GM19351 (cell line): ENCODE measurements around the gene LRRC1.

Experiments
- ATAC-seq: cut with Tn5 transposase; IDR thresholded peaks from one replicate; pipeline ENCODE4 v1.9.1; 2021; ENCODE audit warnings: mild to moderate bottlenecking, moderate library complexity; ENCODE audit not compliant: unreplicated experiment

LRRC1 gene

DNA sequence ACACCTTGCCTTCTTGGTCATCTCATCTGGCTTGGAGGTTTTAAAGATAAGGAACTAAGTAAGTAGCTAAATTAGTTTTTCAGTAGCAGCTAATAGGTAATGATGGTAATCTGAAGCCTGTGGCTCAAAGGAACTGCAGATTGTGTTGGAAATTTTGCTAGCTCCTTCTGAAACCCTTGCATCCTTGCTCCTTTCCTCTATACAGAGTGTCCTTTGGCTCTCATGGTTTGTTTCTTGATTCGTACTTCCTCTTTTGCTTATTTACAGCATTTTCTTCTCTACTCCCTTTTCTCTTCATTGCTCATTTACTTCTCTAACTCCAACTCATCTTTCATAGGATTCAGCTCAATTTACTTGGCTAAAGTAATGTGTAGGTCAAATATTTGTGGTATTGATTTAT is 19.0 kb downstream of the LRRC1 start:
- ATAC-seq = no peak

DNA sequence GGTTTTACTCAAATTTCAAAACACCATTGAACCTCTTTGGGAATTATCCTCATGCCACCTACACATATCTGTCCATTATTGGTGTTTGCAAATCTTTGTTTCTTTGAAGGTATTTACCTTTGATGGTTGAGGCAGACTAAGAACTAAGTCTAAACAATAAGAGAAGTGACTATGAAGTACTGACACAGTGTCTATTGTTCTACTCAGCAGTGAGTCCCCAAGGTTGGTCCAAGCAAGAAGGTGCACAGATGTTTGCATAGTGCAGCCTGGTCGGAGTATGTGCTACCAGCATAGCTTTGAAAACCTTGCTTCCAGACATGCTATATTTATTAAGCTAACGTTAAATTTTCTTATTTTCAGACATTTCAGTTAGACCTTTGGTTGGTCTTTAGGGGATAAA is 19.5 kb downstream of the LRRC1 start:
- no peak for ATAC-seq

DNA sequence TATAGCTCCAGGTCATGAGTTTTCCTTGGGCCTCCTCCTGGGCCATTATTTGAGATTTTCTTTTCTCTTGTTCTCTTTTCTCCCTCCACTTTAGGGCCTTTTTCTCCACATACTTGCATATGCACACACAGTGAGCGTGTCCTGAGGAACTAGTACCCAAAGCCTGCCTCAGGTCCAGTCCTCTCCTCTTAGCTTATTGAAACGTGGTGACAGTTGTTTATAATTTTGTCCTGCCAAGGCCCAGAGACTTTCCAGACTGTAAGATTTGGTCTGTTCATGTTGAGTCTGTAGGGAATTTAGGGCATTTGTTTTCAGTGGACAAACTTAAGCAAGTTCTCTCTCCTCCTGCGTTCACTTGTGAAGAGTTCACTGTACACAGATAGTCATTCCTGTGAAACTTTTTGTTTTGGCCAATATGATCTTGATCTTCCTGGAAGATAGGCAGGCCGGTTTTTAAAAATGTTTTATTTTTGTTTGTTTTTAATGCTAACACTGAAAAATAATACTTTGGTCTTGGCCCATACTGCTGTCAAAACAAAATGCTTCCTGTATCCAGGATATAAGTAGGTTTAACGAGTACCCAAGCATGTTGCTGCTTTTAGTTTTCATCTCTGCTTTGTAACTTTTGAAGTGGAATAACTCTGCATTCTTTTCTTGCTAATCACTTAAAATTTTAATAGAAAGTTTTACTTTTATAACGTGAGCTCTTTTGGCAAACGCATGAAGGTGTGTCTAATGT is 20.7 kb downstream of the LRRC1 start:
- ATAC-seq = no peak

DNA sequence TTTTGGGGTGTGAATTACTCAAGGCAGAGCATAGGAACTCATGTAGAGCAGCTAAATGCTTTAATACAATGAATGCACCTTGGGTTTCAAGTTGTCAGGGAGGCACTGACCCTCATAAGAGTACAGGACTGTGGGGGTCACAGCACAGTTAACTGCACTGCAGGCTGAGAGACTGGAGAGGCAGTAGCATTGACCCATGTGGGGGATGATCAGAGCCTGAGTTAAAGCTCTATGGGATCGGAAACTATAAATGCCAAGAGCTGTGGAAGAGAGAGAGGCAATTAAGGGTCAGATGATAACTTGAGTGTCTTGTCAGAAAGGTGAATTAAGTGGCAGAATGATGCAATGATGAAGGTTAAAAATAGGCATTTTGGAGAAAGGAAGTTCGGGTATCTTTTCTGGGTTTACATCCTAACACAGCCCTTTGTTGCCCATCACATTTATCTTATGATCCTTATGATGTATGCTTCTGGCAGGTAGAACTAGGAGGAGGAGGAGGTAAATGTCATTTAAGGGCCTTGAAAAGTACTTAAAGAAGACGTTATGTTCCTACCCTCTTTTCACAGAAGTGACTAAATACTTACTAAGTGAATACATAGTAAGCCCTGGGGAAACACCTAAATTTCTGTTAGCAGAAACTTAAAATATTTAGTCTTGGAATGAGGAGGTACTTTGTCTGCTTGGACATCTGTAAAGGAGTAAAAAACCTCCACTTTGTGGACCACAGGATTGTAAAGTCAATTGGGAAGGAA is 24.2 kb downstream of the LRRC1 start:
- no peak for ATAC-seq

DNA sequence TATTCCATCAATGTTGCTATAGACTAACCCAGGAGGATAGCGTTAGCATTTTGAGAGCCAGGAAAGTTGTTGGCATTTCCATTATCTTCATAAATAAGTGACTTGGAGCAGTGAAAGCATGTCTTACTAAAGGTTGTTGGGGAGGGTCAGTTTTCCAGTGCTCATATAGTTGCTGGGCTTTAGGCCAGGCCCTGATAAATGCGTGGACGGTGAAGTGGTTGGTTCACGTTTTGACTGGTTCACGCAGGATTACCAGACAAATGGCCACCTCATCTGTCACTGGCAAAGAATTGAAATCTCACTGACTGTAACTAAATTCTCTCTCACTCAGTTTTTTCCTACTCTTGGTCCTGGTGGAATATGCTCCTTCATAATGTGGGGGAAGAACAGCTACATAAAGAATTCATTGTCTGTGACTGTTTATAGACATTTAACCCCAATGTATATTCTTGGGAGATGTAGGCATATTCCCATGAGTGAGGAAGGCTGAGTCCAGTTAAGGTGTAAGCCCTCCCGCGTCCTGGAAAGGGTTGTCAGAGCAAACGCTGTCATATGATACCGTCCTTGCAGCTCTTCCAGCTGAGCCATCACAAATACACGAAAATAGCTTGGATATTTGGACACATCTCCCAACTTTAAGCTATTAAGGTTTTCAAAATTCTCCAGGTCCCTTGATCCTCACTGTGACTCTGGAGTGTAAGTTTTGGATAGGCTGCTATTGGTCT is 27.8 kb downstream of the LRRC1 start:
- no peak for ATAC-seq

DNA sequence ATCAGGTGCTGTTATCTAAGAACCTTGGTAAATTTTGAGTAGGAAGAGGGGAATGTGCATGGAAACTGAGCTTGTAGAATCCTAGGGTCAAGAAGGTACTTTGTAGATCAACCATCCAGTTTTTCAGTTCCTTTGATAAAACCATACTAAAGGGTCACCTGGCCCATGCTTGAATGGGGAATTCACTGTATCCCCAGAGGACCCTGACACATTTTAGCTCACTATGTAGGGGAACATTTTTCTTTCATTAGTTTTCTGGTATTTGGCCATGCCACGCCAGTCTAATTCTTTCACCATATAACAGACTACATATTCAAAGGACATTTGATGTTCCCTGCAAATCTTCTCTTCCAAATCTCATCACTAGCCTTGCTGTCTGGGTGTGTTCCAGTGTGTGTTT is 29.9 kb downstream of the LRRC1 start:
- ATAC-seq = no peak

DNA sequence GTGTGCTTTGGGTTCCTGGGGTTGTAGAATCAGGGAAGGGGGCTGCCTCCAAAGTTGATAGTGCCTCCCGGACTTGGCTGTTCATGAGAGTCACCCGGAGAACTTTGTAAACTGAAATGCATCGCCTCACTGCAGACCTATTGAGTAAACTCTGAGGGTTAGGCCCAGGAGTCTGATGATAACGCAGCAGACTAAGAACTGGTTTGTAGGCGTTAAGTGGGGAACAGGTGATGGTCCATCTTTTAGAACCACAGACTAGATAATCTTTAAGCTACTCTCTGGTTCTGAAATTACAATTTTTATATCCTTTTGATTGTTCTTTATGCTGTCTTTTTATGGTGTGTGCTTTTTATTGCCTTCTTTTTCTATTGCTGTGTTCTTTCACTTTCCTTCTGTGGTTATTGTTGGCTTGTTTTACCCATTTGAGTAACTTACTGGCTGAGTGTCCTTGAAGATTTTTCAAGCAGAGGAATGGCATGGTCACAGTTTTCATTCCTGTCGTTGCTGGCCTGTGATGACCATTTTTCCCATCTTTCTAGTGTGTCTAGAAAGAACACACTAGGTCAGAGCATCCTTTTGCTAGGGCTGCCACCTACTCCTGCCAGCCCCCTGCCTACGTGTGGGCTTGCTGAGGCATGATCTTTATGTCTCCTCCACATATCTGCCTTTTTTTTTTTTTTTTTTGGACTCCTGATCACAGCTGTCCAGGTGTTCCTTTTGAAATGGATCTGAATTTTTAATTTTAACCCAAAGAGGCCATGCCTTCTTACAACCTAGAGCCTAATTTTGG is 30.9 kb downstream of the LRRC1 start:
- ATAC-seq = no peak

DNA sequence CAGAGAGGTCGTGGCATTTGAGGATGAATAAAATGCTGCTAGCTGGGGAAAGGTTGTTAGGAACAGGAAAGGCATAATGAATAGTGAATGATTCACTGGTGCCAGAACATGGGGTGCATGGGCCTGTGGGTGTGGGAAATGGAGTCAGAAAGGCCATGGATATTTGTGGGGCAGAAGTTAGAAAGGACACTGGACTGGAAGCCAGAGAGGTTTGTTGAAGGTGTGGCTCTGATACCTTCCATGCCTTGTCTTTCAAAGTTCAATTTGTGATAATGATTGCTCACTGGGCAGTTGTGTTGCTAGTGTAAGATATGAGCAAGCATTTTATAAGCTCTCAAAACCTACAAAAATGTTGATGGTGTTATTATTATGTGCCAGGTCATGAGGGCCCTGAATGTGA is 32.7 kb downstream of the LRRC1 start:
- ATAC-seq = no peak

DNA sequence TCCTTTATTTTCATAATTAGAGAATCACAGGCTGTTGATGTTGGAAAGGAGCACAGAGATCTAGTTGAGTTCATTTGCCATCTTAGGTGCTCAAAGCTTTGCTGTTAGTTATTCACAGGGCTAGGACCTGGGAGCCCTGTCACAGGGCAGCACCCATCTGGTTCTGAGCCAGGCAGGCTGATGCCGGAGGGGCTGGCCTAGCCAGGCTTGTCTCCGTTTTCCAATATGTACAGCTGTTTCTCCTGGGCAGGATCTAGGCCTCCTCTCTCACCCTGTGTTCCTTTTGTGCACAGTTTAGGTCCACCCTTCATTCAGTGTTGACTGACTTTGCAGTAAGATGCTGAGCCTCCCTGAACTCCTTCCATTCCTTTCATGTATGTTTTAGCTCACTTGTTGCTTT is 33.4 kb downstream of the LRRC1 start:
- ATAC-seq = no peak

DNA sequence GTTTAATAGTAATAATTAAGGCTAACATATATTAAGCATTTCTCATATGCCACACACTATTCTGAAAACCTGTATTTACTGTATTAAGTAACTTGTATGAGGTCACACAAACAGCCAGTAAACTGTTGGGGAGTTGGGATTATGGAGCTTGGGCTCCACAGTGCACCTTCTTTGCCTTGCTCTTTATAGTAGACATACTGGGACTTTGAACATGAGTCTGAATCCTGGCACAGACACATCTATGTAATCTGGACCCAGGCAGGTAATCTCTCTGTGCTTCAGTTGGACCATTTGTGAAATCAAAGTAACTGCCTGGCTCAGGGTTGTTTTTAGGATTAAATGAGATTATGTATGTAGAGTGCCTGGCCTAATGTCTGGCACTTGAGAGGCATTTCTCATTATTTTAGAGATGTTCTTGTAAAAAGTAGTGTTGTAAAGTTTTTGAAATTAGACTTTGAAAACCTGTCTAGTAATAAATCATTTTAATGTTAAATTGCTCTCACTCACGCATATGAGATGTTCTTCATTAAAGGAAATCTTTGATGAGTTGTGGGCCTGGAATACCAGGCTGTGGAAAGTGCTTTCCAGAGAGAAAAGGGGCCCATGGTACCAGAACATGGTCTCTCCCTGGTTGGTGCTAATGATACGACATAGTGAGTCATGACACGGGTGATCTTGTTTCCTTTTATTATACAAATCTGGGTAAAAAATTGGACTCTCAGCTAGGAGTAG is 34.3 kb downstream of the LRRC1 start:
- no peak for ATAC-seq

DNA sequence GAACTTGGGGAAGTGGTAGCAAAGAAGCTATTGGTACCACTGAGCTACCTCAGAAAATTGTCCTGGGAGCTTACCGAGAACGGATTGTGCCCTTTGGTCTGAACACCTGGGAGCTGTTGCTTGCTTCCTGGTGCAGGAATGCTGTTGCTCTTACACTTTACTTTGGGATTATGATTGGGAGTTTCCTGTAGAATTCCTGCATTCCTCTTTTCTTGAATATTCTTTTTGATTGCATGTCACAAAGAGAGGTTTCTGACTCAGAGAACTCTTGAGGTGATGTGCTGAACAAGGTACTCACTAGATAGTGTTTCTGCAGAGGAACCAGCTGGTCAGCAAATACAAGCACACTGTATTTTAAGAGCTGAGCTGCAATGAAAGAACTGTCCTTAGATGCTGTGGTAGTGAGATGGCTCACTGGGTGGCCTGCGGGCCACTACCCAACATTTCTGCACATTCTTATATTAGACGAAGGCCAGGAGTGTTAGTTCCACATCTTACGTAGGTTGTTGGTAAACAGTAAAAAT is 35.0 kb downstream of the LRRC1 start:
- ATAC-seq = no peak

DNA sequence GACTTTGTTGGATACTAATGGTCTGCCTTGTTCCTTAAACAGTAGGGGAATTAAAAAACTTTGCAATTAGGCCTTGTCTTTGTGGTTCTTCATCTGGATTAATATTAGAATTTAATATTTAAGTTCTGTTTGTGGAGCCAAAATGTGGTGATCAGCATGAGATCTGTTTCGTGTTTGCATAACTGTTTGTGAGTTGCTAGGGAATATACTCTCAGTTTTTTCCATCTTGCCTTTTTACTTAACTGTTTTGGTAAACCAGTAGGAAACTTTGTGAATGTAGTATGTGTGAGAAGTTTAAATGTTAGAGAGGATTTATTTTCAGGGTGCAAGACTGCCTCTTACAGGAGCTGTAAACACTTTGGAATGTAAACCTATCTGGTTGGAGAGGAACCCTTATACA is 35.6 kb downstream of the LRRC1 start:
- no peak for ATAC-seq

DNA sequence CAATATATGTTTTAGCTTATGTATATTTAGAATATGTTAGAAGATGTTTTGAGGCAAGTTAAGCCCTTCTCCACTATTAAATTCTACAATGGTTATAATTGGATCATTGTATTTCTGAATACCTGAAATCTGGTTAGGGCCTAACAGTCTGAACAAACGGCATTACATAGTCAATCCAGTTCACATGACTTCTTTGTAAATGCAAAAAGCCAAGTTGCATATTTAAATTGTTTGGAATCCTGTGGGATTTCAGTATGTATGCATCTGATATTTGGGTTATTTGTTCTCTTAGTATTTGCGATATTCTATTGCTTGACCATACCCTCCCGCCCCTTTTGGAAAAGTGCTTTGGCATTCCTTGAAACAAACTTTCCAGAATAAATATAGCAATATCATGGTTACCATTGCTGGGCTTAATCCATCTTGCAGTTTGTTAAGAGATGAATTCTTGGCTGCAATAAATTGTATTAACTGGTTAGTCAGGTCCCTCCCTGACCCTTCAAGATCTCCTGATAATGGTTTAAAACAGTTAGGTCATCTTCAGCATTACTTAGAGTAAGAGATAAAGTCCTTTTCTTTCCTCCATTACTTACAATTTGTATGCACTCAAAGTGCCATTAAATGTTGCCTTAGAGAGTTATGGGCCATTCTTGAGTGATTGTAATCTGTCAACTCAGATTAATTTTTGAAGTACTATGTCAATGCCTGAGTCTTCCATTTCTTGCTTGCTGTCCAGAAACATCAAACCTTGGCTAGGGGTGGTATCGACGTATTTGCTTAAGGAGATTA is 36.5 kb downstream of the LRRC1 start:
- no peak for ATAC-seq

DNA sequence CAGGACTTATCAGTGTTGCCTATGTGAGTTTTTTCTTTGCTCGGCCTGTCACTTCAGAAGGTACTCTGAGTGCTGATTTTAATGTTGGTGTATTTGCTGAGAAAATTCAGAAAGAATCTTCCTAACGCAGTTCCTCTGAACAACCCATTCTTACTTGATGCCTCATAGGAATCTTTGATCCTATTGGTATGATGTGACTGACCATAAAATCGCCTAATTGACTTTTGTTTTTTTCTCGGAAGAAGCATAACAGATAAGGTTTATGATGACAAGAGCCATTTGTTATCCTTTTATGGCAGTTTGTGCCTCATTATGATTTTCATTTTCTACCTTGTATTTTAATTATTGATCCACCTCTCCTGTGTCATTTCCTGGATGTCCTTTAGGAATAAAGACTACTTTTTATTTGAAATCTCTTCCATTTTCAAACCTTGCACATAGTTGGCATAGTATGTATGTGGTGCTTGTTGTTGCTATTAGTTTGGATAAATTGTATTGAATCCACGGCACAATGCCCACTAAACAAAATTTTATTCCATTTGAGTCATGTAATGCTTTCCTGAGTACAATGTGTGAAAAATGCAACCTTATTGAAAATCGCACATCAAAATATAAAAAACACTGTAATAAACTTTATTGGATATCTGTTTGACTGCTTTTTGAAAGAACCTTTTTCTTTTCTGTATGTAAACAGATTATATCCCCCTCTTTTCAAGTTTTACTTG is 37.3 kb downstream of the LRRC1 start:
- ATAC-seq = no peak

DNA sequence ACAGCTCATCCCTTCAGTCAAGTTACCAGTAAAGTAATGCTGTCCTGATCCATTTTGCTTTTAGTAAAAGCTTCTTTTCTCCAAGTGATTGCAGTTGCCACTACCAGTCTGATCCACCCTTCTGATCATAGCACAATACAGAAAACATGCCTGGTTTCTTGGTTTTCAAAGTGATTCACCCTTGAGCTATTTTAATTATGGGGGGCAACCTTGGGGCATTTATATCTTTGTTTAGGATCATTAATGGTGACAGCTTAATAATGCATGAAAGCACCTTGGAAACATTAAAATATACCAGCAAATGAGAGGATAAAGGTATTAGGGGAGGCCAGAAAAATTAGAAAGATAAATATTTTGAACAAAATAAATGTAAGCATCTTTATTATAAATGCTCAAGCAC is 38.4 kb downstream of the LRRC1 start:
- no peak for ATAC-seq

DNA sequence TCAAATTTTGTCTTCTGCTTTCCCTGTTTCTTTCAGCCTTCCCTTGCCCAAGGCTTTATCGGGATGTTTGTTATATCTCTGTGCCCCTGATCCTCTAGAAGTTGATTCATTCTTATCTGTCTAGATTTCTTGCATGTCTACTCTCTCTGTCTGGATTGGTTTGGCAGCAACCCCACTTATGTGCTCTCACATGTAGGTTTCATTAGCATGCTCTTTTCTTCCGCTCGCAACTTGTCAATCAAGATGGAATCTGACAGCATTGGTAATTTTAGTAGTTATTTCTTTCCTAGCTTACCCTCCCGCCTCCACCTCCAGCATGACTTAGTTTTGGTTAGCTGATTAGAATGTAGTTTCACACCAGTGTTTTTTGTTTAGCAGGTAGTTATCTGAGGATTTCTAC is 39.3 kb downstream of the LRRC1 start:
- ATAC-seq = no peak

DNA sequence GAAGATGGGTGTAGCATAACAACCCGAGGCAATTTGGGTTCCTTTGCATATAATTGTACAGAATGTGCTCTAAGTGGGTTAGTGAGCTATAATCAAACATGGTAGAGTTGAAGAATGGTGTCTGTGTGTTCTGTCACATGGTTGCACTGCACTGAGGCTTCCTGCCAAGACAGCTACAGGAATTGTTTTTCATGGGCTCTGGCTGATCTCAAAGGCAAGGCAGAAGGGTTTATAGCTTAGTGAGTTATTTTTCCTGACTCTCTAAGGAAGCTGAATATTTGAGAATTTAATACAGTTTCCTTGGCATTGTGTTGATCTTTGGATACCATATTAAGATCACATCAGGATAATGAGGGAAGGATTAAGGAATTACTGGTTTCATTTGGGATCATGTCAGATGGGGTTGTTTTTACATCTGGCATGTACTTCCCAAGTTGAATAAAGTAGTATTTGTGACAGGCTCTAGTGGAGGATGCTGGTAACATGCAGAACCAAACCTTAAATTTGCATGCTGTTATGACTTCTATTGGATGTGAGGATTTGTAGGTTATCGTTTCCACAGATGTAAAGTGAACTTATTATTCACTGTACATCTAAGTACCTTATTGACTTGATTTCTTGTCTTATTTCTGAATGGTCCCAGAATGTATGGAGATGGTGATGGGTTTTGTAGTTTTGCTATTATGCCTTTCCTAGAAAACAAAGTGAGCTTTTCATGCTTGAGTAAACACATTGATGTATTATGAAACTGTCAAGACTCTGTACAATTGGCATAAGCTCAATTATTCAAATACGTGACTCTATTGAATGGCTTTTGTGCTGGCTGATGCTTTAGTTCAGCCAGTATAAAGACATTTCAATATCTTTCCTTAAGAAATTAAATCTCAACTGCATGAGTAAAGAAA is 43.3 kb downstream of the LRRC1 start:
- no peak for ATAC-seq

DNA sequence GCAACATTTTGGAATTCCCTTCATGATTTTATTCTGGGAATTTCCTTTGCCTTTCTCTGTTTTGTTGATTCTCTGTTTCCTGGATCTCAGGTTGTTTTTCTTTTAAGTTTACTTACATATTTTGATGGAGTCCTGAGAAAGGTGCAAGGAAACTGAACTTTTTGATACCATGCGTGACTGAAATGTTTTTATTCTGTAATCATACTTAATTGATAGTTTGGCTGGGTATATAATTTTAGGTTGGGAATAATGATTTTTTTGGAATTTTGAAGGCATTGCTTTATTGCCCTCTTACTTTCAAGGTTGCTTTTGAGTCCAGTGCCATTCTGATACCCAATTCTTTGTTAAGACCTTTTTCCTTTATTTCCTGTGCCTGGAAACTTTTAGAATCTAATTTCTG is 45.2 kb downstream of the LRRC1 start:
- no peak for ATAC-seq
